Prostate gland (tissue), 2 donors: ENCODE results near the gene TAS1R3.

Experiments used
- CTCF ChIP-seq, 4 experiments: fragments of 200-600 bp in 2 of 4; fragments of 450-650 bp in 2 of 4; sonication (generic) in 2 of 4; IDR thresholded peaks; 1 replicate in 3 of 4; 2 replicates in 1 of 4; pipeline ENCODE4 v1.5.1; 2016 to 2019; ENCODE audit warnings: antibody characterized with exemption in 4 of 4, mild to moderate bottlenecking in 2 of 4, moderate library complexity in 2 of 4
- POLR2A ChIP-seq: fragments of 450-650 bp; IDR thresholded peaks from one replicate; pipeline ENCODE4 v1.6.1; 2016; ENCODE audit warnings: antibody characterized with exemption, mild to moderate bottlenecking
- POLR2AphosphoS5 ChIP-seq: sonication (generic); formaldehyde crosslinking; IDR thresholded peaks from one replicate; pipeline ENCODE4 v1.6.1; 2017; ENCODE audit warnings: antibody characterized with exemption

- TF ChIP-seq CTCF (IDR thresholded peaks at IDR 0.05) (no peak), POLR2A (no peak), POLR2AphosphoS5 (no peak)
Measured at GRCh38 chr1:1327291-1327690, 3.8 kb upstream of the TAS1R3 start.
